Upper lobe of left lung (tissue), 4 donors: ENCODE results near the gene CRTC1.

Experiments used
- POLR2AphosphoS5 ChIP-seq, 2 donors: sonication (generic); formaldehyde crosslinking; IDR thresholded peaks; one replicate each; pipeline ENCODE4 v1.5.1; 2017; ENCODE audit warnings: antibody characterized with exemption in 2 of 2
- TF ChIP-seq, protein P1 (sequence below), 6 experiments: fragments of 450-650 bp in 4 of 6; fragments of 200-600 bp in 2 of 6; sonication (generic) in 2 of 6; IDR thresholded peaks; one replicate each; pipeline ENCODE4 v1.5.1; 2016 to 2019; ENCODE audit warnings: antibody characterized with exemption in 6 of 6

GRCh38 chr19:18765224-18765623 lies 81.7 kb downstream of the CRTC1 start:
- TF ChIP-seq, protein P1, sequence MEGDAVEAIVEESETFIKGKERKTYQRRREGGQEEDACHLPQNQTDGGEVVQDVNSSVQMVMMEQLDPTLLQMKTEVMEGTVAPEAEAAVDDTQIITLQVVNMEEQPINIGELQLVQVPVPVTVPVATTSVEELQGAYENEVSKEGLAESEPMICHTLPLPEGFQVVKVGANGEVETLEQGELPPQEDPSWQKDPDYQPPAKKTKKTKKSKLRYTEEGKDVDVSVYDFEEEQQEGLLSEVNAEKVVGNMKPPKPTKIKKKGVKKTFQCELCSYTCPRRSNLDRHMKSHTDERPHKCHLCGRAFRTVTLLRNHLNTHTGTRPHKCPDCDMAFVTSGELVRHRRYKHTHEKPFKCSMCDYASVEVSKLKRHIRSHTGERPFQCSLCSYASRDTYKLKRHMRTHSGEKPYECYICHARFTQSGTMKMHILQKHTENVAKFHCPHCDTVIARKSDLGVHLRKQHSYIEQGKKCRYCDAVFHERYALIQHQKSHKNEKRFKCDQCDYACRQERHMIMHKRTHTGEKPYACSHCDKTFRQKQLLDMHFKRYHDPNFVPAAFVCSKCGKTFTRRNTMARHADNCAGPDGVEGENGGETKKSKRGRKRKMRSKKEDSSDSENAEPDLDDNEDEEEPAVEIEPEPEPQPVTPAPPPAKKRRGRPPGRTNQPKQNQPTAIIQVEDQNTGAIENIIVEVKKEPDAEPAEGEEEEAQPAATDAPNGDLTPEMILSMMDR (IDR thresholded peaks at IDR 0.05) = no peak
- TF ChIP-seq POLR2AphosphoS5 (IDR thresholded peaks at IDR 0.05) = no peak
